ENCODE results near the gene ZNF322.

The ZNF322 gene

DNA sequence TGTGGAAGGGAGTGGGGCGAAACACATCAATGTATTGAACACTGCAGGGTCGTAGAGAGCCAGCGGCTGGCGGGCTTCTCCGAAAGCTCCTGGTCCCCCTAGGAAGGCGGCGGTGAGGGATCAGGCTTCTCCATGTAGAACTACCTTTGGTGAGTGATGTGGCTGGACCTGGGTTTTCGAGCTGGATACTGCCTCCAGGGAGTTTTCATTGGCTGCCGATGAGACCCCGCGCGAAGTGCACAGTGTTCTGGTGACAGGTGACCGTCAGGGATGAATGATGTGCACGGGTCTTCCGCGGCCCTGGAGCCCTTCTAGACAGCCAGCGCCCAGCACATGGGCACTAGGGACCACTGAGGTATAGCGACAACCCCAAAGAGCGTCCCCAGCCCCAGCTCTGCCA lies 46.3 kb downstream of the ZNF322 start:
- H3K4me3 ChIP-seq (ENCODE audit: low read length) = no peak overlapping the region
- no peak for DNase-seq
- no peaks in the 10 kb centered on the region for H3F3A ChIP-seq (ENCODE audit: insufficient read depth, low read length)
- no peaks in the 10 kb centered on the region for H3K27me3 ChIP-seq (replicated peaks; ENCODE audit: insufficient read depth, low read length)
- H4K20me1 ChIP-seq (ENCODE audit: insufficient read depth, low read length) = no peaks in the 10 kb centered on the region
- TF ChIP-seq, protein P1, sequence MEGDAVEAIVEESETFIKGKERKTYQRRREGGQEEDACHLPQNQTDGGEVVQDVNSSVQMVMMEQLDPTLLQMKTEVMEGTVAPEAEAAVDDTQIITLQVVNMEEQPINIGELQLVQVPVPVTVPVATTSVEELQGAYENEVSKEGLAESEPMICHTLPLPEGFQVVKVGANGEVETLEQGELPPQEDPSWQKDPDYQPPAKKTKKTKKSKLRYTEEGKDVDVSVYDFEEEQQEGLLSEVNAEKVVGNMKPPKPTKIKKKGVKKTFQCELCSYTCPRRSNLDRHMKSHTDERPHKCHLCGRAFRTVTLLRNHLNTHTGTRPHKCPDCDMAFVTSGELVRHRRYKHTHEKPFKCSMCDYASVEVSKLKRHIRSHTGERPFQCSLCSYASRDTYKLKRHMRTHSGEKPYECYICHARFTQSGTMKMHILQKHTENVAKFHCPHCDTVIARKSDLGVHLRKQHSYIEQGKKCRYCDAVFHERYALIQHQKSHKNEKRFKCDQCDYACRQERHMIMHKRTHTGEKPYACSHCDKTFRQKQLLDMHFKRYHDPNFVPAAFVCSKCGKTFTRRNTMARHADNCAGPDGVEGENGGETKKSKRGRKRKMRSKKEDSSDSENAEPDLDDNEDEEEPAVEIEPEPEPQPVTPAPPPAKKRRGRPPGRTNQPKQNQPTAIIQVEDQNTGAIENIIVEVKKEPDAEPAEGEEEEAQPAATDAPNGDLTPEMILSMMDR (IDR thresholded peaks at IDR 0.05; ENCODE audit: low read length) = no peak
- no peak for TF ChIP-seq EZH2phosphoT487 (IDR thresholded peaks at IDR 0.05; ENCODE audit: low read length)
- TF ChIP-seq EZH2 (optimal IDR thresholded peaks at IDR 0.05; ENCODE audit: low read depth, low read length) = no peak
- no peaks in the 10 kb centered on the region for H3K9me2 ChIP-seq (replicated peaks; ENCODE audit: insufficient read depth, low read length)
- no peak overlapping the region for H3K9ac ChIP-seq (ENCODE audit: low read length)
- no peaks in the 10 kb centered on the region for H3K79me2 ChIP-seq (ENCODE audit: low read length)
- H3K27ac ChIP-seq (ENCODE audit: low read length) = no peak overlapping the region
- no peak overlapping the region for H3K4me2 ChIP-seq (ENCODE audit: low read depth, low read length)
- H3K9me3 ChIP-seq (replicated peaks; ENCODE audit: insufficient read depth, low read length) = no peaks in the 10 kb centered on the region
- no peak overlapping the region for H2AFZ ChIP-seq (ENCODE audit: low read length)
- H3K4me1 ChIP-seq (ENCODE audit: low read length) = no peaks in the 10 kb centered on the region
- H3K36me3 ChIP-seq (replicated peaks; ENCODE audit: insufficient read depth, low read length) = no peaks in the 10 kb centered on the region

DNA sequence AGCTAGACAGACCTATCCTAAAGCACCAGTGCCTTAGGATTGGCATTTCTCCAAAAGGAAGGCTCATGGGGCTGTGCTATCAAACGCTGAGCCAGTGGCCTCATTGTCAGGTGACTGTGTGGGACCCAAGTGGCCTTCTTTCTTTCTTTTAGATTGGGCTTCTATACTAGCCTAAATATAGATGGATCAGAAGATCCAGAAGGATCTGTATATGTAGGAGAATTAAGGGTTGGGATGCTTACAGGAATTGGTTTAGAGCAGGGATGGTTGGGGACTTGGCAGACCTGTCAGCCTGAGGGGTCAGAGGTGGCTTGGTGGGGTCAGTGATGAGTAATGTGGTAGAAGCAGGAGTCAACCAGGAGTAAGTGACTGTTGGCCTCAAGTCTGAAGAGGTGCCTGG lies 47.9 kb downstream of the ZNF322 start:
- Histone ChIP-seq H4K20me1 (ENCODE audit: insufficient read depth, low read length) (no peaks in the 10 kb centered on the region), H3K9me2 (replicated peaks; ENCODE audit: insufficient read depth, low read length) (no peaks in the 10 kb centered on the region), H3K4me2 (ENCODE audit: low read depth, low read length) (no peak overlapping the region), H3F3A (ENCODE audit: insufficient read depth, low read length) (no peaks in the 10 kb centered on the region), H3K4me1 (ENCODE audit: low read length) (0 out of 2 replicates have a peak, but pooled peaks cover 4% of the 10 kb centered on the region), H3K9me3 (replicated peaks; ENCODE audit: insufficient read depth, low read length) (no peaks in the 10 kb centered on the region), H3K4me3 (ENCODE audit: low read length) (no peak overlapping the region), H2AFZ (ENCODE audit: low read length) (no peak overlapping the region), H3K36me3 (replicated peaks; ENCODE audit: insufficient read depth, low read length) (no peaks in the 10 kb centered on the region), H3K9ac (ENCODE audit: low read length) (no peak overlapping the region), H3K27me3 (replicated peaks; ENCODE audit: insufficient read depth, low read length) (no peaks in the 10 kb centered on the region), H3K27ac (ENCODE audit: low read length) (no peak overlapping the region), H3K79me2 (ENCODE audit: low read length) (no peaks in the 10 kb centered on the region)
- no peak for DNase-seq
- TF ChIP-seq EZH2phosphoT487 (IDR thresholded peaks at IDR 0.05; ENCODE audit: low read length) (no peak), EZH2 (optimal IDR thresholded peaks at IDR 0.05; ENCODE audit: low read depth, low read length) (no peak)
- TF ChIP-seq, protein P1 (IDR thresholded peaks at IDR 0.05; ENCODE audit: low read length) = no peak

DNA sequence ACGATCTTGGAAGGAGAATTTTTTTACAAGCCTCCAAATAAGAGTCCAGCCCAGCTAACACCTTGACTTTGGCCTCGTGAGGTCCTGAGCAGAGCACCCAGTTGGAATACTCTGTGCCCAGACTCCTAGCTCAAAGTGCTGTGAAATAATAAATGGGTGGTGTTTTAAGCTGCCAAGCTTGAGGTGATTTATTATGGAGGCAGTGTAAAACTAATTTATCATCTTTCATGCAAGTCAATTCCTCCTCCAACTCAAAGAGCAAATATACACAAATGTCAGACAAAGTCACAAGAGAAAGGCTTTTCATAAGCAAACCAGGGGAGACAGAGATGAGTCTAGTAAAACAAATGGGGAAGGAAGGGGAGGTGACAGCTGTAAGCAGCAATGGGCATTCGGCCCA lies 50.1 kb downstream of the ZNF322 start:
- Histone ChIP-seq H3K27me3 (replicated peaks; ENCODE audit: insufficient read depth, low read length) (no peaks in the 10 kb centered on the region), H3K4me1 (ENCODE audit: low read length) (0 out of 2 replicates have a peak, but pooled peaks cover 4% of the 10 kb centered on the region), H4K20me1 (ENCODE audit: insufficient read depth, low read length) (no peaks in the 10 kb centered on the region), H3K79me2 (ENCODE audit: low read length) (no peaks in the 10 kb centered on the region), H3K9me3 (replicated peaks; ENCODE audit: insufficient read depth, low read length) (no peaks in the 10 kb centered on the region), H2AFZ (ENCODE audit: low read length) (no peak overlapping the region), H3K36me3 (replicated peaks; ENCODE audit: insufficient read depth, low read length) (no peaks in the 10 kb centered on the region), H3K9ac (ENCODE audit: low read length) (no peak overlapping the region), H3K4me3 (ENCODE audit: low read length) (no peak overlapping the region), H3K27ac (ENCODE audit: low read length) (no peak overlapping the region), H3F3A (ENCODE audit: insufficient read depth, low read length) (no peaks in the 10 kb centered on the region), H3K9me2 (replicated peaks; ENCODE audit: insufficient read depth, low read length) (no peaks in the 10 kb centered on the region), H3K4me2 (ENCODE audit: low read depth, low read length) (no peak overlapping the region)
- no peak for DNase-seq
- no peak for TF ChIP-seq EZH2phosphoT487 (IDR thresholded peaks at IDR 0.05; ENCODE audit: low read length)
- TF ChIP-seq, protein P1 (IDR thresholded peaks at IDR 0.05; ENCODE audit: low read length) = no peak
- TF ChIP-seq EZH2 (optimal IDR thresholded peaks at IDR 0.05; ENCODE audit: low read depth, low read length) = no peak

All from MM.1S (cell line).